GM04503 (cell line): ENCODE results near the gene NAA20.

ENCODE experiments used
- DNase-seq: peaks from one replicate; pipeline ENCODE4 v3.0.0-alpha.2; 2012; ENCODE audit warnings: low read depth

The NAA20 gene

GRCh38 chr20:20076297-20077065 lies 59.3 kb downstream of the NAA20 start:
- DNase-seq = peak; percentile 28

GRCh38 chr20:20078041-20078440 lies 60.9 kb downstream of the NAA20 start:
- no peak for DNase-seq

- no peak for DNase-seq
Observed at GRCh38 chr20:20079102-20079784, 62.1 kb downstream of the NAA20 start.
